HFF-Myc (cell line): ENCODE results near the gene CDH22.

Experiments
- DNase-seq: peaks from one replicate; pipeline ENCODE4 v3.0.0-alpha.2; 2011; ENCODE audit warnings: low read depth; ENCODE audit errors: extremely low read depth
- H3K4me3 ChIP-seq: replicated peaks from 2 replicates; pipeline ENCODE4 v1.5.1; 2011; ENCODE audit warnings: low read depth, mild to moderate bottlenecking, control low read depth, low read length
- TF ChIP-seq, protein P1 (sequence below): IDR thresholded peaks from 2 replicates; pipeline ENCODE4 v1.5.1; 2012; ENCODE audit warnings: mild to moderate bottlenecking, low read depth, low read length, control low read depth; ENCODE audit errors: missing control alignments

Gene CDH22

DNA sequence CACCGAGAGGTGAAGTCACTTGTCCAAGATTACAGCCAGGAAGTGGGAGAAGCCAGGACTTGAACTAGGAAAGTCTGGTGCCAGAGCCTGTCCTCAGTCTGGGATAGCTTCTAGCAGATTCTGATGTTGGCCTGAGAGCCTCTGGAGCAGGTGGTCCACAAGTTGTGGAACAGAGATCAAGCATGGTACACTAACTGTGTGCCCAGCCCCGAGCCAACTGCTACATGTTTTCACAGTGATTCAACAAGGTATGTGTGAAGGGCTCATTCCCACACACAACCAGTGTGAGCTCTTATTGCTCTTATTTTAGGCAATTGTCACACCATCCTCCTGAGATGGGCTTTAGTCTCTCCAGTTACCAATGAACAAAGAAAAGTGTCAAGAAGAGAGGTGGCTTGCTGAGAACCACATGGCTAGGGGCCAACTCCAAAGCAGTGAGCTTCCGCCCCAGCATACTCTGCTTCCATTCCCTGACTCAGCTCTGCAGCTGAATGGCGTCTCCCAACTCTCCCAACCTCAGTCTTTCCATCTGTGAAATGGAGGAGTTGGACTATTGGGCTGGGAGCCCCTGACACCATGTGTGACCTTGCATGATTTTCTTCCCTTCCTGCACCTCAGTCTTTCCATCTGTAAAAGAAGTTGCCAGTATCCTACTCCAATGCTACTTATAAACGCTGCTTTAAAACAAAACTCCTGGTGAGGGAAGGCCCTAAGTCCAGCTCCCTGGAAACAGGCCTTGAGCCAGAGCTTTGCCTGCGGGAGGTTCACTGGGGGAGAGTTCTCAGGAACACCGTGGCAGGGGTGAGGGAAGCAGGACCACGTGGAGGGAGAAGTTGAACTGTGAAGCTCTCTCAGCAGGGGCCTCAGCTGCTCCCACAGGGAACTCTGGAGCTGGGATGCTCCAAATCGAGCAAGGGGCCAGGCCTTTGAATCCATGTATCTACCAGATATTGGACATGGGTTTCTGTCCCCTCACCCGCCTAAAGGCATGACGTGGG lies 40.9 kb downstream of the CDH22 start:
- DNase-seq, result no peak
- no peak overlapping the region for H3K4me3 ChIP-seq
- TF ChIP-seq, protein P1, sequence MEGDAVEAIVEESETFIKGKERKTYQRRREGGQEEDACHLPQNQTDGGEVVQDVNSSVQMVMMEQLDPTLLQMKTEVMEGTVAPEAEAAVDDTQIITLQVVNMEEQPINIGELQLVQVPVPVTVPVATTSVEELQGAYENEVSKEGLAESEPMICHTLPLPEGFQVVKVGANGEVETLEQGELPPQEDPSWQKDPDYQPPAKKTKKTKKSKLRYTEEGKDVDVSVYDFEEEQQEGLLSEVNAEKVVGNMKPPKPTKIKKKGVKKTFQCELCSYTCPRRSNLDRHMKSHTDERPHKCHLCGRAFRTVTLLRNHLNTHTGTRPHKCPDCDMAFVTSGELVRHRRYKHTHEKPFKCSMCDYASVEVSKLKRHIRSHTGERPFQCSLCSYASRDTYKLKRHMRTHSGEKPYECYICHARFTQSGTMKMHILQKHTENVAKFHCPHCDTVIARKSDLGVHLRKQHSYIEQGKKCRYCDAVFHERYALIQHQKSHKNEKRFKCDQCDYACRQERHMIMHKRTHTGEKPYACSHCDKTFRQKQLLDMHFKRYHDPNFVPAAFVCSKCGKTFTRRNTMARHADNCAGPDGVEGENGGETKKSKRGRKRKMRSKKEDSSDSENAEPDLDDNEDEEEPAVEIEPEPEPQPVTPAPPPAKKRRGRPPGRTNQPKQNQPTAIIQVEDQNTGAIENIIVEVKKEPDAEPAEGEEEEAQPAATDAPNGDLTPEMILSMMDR, result no peak

DNA sequence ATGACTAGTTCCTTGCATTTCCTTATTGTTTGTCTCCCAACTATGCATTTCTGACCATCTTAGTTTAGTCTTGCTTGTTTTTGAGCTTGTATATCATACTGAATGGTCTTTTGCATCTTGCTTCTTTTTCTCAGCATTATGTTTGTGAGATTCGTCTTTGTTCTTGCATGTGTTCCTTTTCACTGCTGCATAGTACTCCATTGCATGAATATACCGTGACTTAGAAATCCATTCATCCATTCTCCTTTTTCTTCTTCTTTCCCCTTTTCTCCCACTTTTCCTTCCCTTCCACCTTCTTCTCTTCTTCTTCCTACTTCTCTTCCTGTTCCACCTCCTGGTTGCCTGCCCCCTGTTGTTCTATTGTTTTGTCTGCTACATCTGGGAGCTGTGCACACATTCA lies 42.8 kb downstream of the CDH22 start:
- no peak for DNase-seq
- H3K4me3 ChIP-seq, result no peak overlapping the region
- TF ChIP-seq, protein P1, result no peak

DNA sequence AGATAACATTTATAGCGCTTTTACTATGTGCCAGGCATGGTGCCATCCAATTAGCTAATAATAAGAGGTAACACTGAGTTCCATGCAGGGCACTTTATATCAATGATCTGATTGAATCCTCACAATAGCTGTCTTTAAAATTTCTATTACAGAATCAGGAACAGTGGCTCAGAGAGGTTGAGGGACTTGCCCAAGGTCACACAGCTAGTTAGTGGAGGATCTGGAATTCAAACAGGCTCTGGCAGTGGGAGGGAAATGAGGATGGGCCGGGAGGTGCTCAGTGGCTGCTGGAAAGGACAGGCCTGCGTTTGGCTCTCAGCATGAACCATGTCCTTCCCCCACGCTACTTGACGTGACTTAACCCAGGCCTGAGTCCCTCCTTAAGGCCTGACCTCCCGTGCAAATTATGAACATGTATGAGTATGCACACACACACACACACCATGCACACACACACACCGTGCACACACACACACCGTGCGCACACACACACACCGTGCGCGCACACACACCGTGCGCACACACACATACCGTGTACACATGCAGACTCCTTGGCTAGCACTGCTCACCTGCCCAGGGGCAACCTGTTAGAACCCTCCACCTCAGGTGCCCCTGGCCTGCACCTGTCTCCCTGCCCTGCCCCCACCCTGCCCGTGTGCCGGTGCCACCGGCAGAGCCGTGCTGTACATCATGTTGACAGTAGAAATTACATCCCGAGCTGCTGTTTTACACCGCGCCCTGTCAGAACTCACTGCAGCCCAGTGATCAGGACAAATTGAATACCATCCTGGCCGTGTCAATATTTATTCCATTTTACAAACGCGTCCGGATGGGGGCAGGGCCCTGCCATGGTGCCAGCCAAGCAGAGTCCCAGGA lies 43.7 kb downstream of the CDH22 start:
- no peak overlapping the region for H3K4me3 ChIP-seq
- DNase-seq, result no peak
- TF ChIP-seq, protein P1, result no peak

DNA sequence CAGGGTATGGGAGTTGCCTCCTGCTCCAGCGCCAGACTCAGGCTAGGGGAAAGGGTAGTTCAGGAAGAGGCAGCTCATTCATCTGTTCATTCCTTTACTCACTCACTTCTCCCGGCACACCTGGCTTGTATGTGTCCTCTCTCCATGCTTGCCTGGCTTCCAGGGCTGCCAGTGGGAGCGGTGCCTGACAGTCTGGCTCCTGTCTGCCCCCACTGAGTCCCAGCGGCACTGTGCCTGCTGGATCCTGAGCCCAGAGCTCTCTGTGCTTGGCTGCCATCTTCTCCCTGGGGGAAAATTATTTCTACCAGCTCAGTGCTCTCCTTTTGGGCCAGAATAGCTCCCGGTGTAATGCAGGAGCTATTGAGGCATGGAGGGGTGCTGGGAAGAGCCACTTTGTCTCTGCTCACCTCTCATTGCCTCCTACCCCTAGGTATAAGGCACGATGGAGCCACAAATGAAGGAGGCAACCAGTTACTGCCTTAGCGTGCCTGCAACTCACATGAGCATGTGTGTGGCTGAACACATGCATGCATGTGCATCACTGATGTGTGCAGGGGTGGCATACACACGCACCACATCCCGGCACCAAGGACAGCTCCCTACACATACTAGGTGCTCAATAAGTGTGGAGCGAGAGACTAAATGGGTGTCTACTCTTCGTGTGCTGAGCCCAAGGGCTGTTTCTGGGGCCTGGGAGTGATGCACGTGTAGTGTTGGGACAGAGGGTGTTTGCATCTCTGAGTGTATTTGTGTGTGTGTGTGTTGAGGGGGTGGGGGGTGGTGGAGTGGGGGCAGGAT lies 46.6 kb downstream of the CDH22 start:
- DNase-seq, result no peak
- TF ChIP-seq, protein P1, result no peak
- H3K4me3 ChIP-seq, result no peak overlapping the region

DNA sequence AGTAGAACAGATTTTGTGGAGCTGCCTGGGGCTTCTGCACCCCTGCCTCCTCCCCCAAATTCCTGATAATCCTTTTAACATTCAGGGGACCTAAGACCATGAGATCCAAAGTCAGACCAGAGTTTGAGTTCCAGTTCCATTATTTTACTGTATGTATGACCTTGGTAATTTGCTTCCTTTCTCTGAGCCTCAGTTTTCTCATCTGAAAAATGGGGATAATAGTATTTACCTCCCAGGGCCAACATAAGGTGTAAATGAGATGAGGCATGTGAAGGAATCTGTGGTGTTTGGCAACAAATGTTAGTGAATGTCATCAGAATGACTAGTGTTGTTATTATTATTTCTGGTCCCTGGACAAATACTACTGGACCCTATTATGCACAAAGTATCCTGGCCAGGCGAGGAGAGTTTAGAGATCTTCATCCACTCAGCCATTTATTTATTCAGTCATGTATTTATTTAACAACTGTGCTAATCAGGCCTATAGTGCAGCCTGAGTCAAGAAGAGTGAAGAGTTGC lies 47.3 kb downstream of the CDH22 start:
- no peak overlapping the region for H3K4me3 ChIP-seq
- TF ChIP-seq, protein P1, result no peak
- no peak for DNase-seq

DNA sequence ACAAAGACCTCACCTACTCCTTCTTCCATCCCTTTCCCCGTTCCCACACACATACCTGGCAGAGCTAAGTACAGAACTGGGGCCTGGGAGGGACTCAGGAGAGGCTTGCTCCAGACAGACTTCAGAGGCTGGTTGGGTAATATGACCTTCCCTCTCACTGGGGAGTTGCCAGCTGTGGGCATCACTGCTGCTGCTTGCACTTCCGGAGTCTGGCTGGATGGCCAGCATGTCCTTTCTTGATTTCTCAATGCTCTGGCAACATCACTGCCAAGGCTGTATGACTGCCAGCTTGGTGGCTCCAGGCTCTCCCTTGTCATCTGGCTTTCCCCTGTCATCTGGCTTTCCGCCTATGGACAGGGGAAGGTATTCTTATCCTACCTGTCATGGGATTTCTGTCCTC lies 47.8 kb downstream of the CDH22 start:
- DNase-seq, result no peak
- TF ChIP-seq, protein P1, result no peak
- no peak overlapping the region for H3K4me3 ChIP-seq
